K562 (cell line): ENCODE results near the gene PPL. TPM values are rescaled to one million over a fixed set of nuclear protein-coding genes. Genes with fewer than 3 reads are reported as not detected.
A peak's percentile ranks its signal among the peaks of the same experiment; 100 is the strongest.

ENCODE experiments used
- ATAC-seq: fragments of 200-7000 bp; cut with Tn5 transposase; 3 replicates; pipeline ENCODE4 v1.9.1; 2020; ENCODE audit warnings: moderate library complexity
- BruUV-seq: library from RNA; stranded (reverse); fragments of 400-500 nt; replicated peaks from 2 replicates; lab custom pipeline; 2021; lab: Mats Ljungman, UMichigan
- CTCF ChIA-PET: fragments of 300-600 bp; formaldehyde crosslinking; extraction: SDS; loops from one replicate; lab custom pipeline; 2021; ENCODE audit warnings: low intra/inter-chr PET ratio; lab: Yijun Ruan, JAX
- POLR2A ChIA-PET: fragments of 300-600, 350-650 bp; sonication (Branson Sonifier 250); formaldehyde crosslinking; extraction: SDS; loops from one replicate; lab custom pipeline; 2021; ENCODE audit warnings: antibody characterized with exemption, inconsistent platforms; lab: Yijun Ruan, JAX
- DNase-seq, 4 experiments: peaks; one replicate each; pipeline versions ENCODE4 v3.0.0 to v3.0.0-alpha.2; 2011 to 2018; ENCODE audit warnings: low spot score in 3 of 4, mixed read lengths in 3 of 4; ENCODE audit errors: extremely low read depth in 1 of 4
- FAIRE-seq: peaks from 2 replicates; lab custom pipeline; 2011; peaks lifted over from hg19 to GRCh38; lab: Jason Lieb, UNC
- H2AFZ ChIP-seq: 2 replicates; pipeline ENCODE4 v1.6.0; 2011; ENCODE audit warnings: low read depth, low read length, control low read depth, inconsistent platforms
- H3K27ac ChIP-seq: fragments of 200-600 bp; 3 replicates; pipeline ENCODE4 v1.8.0; 2011; ENCODE audit warnings: low read depth, mild to moderate bottlenecking, control low read depth, inconsistent platforms, low read length, moderate library complexity, mixed read lengths; ENCODE audit errors: extremely low read depth
- H3K27me3 ChIP-seq, 2 experiments: fragments of 300-600 bp in 1 of 2; 2 replicates in 1 of 2; 3 replicates in 1 of 2; pipeline versions ENCODE4 v1.6.0 to v1.8.0; 2011; ENCODE audit warnings: inconsistent platforms in 2 of 2, low read length in 2 of 2, mild to moderate bottlenecking in 1 of 2, mixed read lengths in 1 of 2, moderate library complexity in 1 of 2; ENCODE audit not compliant: control insufficient read depth in 2 of 2, insufficient read depth in 2 of 2
- H3K36me3 ChIP-seq: fragments of 300-600 bp; 3 replicates; pipeline ENCODE4 v1.8.0; 2011; ENCODE audit warnings: mild to moderate bottlenecking, low read length, inconsistent platforms; ENCODE audit not compliant: control insufficient read depth, insufficient read depth
- H3K4me1 ChIP-seq, 2 experiments: fragments of 200-600 bp in 1 of 2; replicated peaks in 1 of 2; 2 replicates in 1 of 2; 3 replicates in 1 of 2; pipeline versions ENCODE4 v1.5.1 to v1.8.0; 2011; ENCODE audit warnings: inconsistent platforms in 2 of 2, low read length in 2 of 2, mild to moderate bottlenecking in 1 of 2, mixed read lengths in 1 of 2, moderate library complexity in 1 of 2; ENCODE audit not compliant: control insufficient read depth in 2 of 2, insufficient read depth in 2 of 2
- H3K4me2 ChIP-seq: 2 replicates; pipeline ENCODE4 v1.6.1; 2011; ENCODE audit warnings: low read length, control low read depth, inconsistent platforms, mixed read lengths; ENCODE audit not compliant: insufficient read depth
- H3K4me3 ChIP-seq: fragments of 200-600 bp; sonication (generic), shearing (Covaris generic); 2 replicates; pipeline ENCODE4 v1.5.1; 2016; ENCODE audit warnings: control low read depth, inconsistent platforms
- H3K79me2 ChIP-seq: fragments of 200-600 bp; 3 replicates; pipeline ENCODE4 v1.8.0; 2011; ENCODE audit warnings: low read length, inconsistent platforms; ENCODE audit not compliant: control insufficient read depth, insufficient read depth
- H3K9ac ChIP-seq, 2 experiments: 2 replicates each; pipeline versions ENCODE4 v1.6.0 to v1.6.1; 2011; ENCODE audit warnings: low read depth in 2 of 2, low read length in 2 of 2, control low read depth in 1 of 2, inconsistent platforms in 1 of 2, mild to moderate bottlenecking in 1 of 2, mixed read lengths in 1 of 2; ENCODE audit not compliant: insufficient read depth in 1 of 2
- H3K9me1 ChIP-seq: one replicate; pipeline ENCODE4 v1.6.0; 2011; ENCODE audit warnings: inconsistent platforms, mild to moderate bottlenecking, low read length, moderate library complexity; ENCODE audit not compliant: control insufficient read depth, insufficient read depth
- H3K9me3 ChIP-seq: replicated peaks from 2 replicates; pipeline ENCODE4 v1.5.1; 2011; ENCODE audit warnings: low read depth, low read length, inconsistent platforms; ENCODE audit not compliant: control insufficient read depth, insufficient read depth
- H4K20me1 ChIP-seq: replicated peaks from 2 replicates; pipeline ENCODE4 v1.6.1; 2011; ENCODE audit warnings: low read length, inconsistent platforms, mixed read lengths; ENCODE audit not compliant: control insufficient read depth, insufficient read depth
- NR4A1 ChIP-seq, 2 experiments: fragments of 250-450 bp in 1 of 2; fragments of 450-650 bp in 1 of 2; sonication (Bioruptor Pico) in 1 of 2; IDR thresholded peaks; 2 replicates each; pipeline versions ENCODE4 v1.4.0 to v1.6.1; 2016 to 2020; ENCODE audit warnings: mild to moderate bottlenecking in 2 of 2, missing compliant biosample characterization in 1 of 2, missing genetic modification characterization in 1 of 2, moderate library complexity in 1 of 2
- POLR2G ChIP-seq: fragments of 200-400 bp; formaldehyde crosslinking; IDR thresholded peaks from 2 replicates; pipeline ENCODE4 v1.6.1; 2017; ENCODE audit warnings: low read depth, mild to moderate bottlenecking, antibody characterized with exemption, low read length, moderate library complexity
- ZNF121 ChIP-seq: sonication (generic); formaldehyde crosslinking; conservative IDR thresholded peaks from 2 replicates; pipeline ENCODE4 v1.8.0; 2022; ENCODE audit warnings: missing genetic modification reagents
- ZNF239 ChIP-seq: fragments of 250-450 bp; sonication (Bioruptor Pico); IDR thresholded peaks from 2 replicates; pipeline ENCODE4 v1.4.0; 2020; ENCODE audit warnings: mild to moderate bottlenecking
- ZNF77 ChIP-seq: fragments of 250-450 bp; sonication (Bioruptor Pico); IDR thresholded peaks from 2 replicates; pipeline ENCODE4 v1.5.0; 2020
- WGBS: fragments of 100-300 bp; shearing (Covaris generic); methylation state at CpG from one replicate; pipeline ENCODE4 v1.1.6; 2016; ENCODE audit warnings: low coverage, mixed read lengths; ENCODE audit not compliant: insufficient coverage; ENCODE audit errors: missing lambda C conversion rate; 5-methylcytosine and 5-hydroxymethylcytosine counted together
- in situ Hi-C: fragments of 300-500 bp; cut with MboI; formaldehyde crosslinking; loops from 4 replicates; pipeline ENCODE4 v1.15.0; 2018; ENCODE audit warnings: inconsistent platforms, mixed read lengths
- intact Hi-C: fragments of 100-400 bp; cut with micrococcal nuclease; formaldehyde crosslinking; loops from 2 replicates; pipeline ENCODE4 v1.14.2; 2022
- polyA plus RNA-seq, 8 experiments: library from polyadenylated mRNA; depleted of rRNA in 4 of 8; stranded (reverse) in 5 of 8; unstranded in 3 of 8; fragments of >200 nt; fragmentation: Nextera tagmentation in 2 of 8; fragmentation: Illumina TruSeq in 1 of 8; extraction: Ambion mirVana in 2 of 8; extraction: Trizol in 1 of 8; gene quantifications; 2 replicates each; pipeline versions ENCODE4 v1.2.1 to v1.2.3, GENCODE V29; 2011 to 2014; ENCODE audit warnings: inconsistent platforms in 1 of 8, missing spikeins in 1 of 8
- total RNA-seq, 7 experiments: library from RNA; depleted of rRNA in 6 of 7; stranded (reverse); fragments of >200 nt in 6 of 7; fragmentation: Illumina TruSeq in 2 of 7; extraction: Trizol in 2 of 7; gene quantifications; 2 replicates each; pipeline versions ENCODE4 v1.2.1 to v1.2.3, GENCODE V29; 2011 to 2021; ENCODE audit warnings: low replicate concordance in 1 of 7
- TF ChIP-seq, protein P1 (sequence below): sonication (generic); formaldehyde crosslinking; IDR thresholded peaks from 2 replicates; pipeline ENCODE4 v1.8.0; 2022; ENCODE audit warnings: missing genetic modification reagents, mild to moderate bottlenecking, borderline replicate concordance

The PPL gene
- total and polyA plus RNA-seq, 9 of the 15 experiments (the other 6 are each of a cell fraction or from before 2014, with no cell fraction given), result 0.01 to 0.15 (median 0.07) TPM; not detected in 3

- Histone ChIP-seq H3K27me3 (peaks cover 4 to 16% of the 10 kb centered on the region in 2 experiments; a peak in 3 of 5 replicates), H3K36me3 (peaks cover 11% of the 10 kb centered on the region; the same call in 2 of the 3 replicates), H3K4me2 (no peak overlapping the region), H3K9me1 (no peaks in the 10 kb centered on the region), H3K79me2 (no peaks in the 10 kb centered on the region), H2AFZ (no peak overlapping the region), H3K4me1 (peaks cover 10 to 47% of the 10 kb centered on the region in 2 experiments; a peak in 4 of 5 replicates), H4K20me1 (peaks cover 12% of the 10 kb centered on the region), H3K27ac (no peak overlapping the region), H3K9ac (peak overlapping the region in 1 of 2 experiments; percentile 41; a peak in 2 of 4 replicates), H3K4me3 (no peak overlapping the region), H3K9me3 (no peaks in the 10 kb centered on the region)
- ChIA-PET CTCF (no interaction called here), POLR2A (interaction anchor here (0.5 to 0.6 kb wide), 2 partner anchors 39 to 277 kb away, joined by 3 read pairs; partner anchors contain the start of gene UBALD1)
- in situ Hi-C loops, result no loop called here
- DNase-seq (no peak), ATAC-seq (no peak), FAIRE-seq (no peak)
- WGBS, result 72% methylated on average over 16 of the region's 16 CpGs
- intact Hi-C loops, result no loop called here
- TF ChIP-seq ZNF121 (CRISPR knock-in tag), result peak; percentile 54
- TF ChIP-seq ZNF239 (CRISPR knock-in tag), result no peak
- BruUV-seq, result no TSS peak
Measured at GRCh38 chr16:4891097-4891885, 45.7 kb downstream of the PPL start.

GRCh38 chr16:4890686-4891085, 46.3 kb downstream of the PPL start:
- in situ Hi-C loops (no loop called here), intact Hi-C loops (no loop called here)
- H3K9me1 ChIP-seq, result peaks cover 2% of the 10 kb centered on the region
- no TSS peak for BruUV-seq
- 88% methylated on average over 14 of the region's 16 CpGs for WGBS
- no peaks in the 10 kb centered on the region for H3K9me3 ChIP-seq
- peaks cover 2 to 12% of the 10 kb centered on the region in 2 experiments; a peak in 3 of 5 replicates for H3K27me3 ChIP-seq
- no peak overlapping the region for H3K4me2 ChIP-seq
- H4K20me1 ChIP-seq, result peaks cover 12% of the 10 kb centered on the region
- peaks cover 11% of the 10 kb centered on the region; the same call in 2 of the 3 replicates for H3K36me3 ChIP-seq
- no peak overlapping the region for H3K27ac ChIP-seq
- no peak overlapping the region for H3K4me3 ChIP-seq
- CTCF ChIA-PET, result no interaction called here
- FAIRE-seq (no peak), ATAC-seq (no peak), DNase-seq (no peak)
- POLR2A ChIA-PET, result interaction anchor here (0.5 kb wide), 1 partner anchor 39 kb away, joined by 3 read pairs; no protein-coding TSS in a partner anchor
- no peaks in the 10 kb centered on the region for H3K79me2 ChIP-seq
- H3K9ac ChIP-seq, result no peak overlapping the region
- no peak for TF ChIP-seq NR4A1 (CRISPR knock-in tag; IDR thresholded peaks at IDR 0.05)
- no peak for TF ChIP-seq NR4A1 (tag; IDR thresholded peaks at IDR 0.05)
- TF ChIP-seq, protein P1, sequence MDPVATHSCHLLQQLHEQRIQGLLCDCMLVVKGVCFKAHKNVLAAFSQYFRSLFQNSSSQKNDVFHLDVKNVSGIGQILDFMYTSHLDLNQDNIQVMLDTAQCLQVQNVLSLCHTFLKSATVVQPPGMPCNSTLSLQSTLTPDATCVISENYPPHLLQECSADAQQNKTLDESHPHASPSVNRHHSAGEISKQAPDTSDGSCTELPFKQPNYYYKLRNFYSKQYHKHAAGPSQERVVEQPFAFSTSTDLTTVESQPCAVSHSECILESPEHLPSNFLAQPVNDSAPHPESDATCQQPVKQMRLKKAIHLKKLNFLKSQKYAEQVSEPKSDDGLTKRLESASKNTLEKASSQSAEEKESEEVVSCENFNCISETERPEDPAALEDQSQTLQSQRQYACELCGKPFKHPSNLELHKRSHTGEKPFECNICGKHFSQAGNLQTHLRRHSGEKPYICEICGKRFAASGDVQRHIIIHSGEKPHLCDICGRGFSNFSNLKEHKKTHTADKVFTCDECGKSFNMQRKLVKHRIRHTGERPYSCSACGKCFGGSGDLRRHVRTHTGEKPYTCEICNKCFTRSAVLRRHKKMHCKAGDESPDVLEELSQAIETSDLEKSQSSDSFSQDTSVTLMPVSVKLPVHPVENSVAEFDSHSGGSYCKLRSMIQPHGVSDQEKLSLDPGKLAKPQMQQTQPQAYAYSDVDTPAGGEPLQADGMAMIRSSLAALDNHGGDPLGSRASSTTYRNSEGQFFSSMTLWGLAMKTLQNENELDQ (CRISPR knock-in tag), result no peak
- peak; percentile 40; the same call in 1 of the 2 replicates for TF ChIP-seq POLR2G
- no peak for TF ChIP-seq ZNF77 (CRISPR knock-in tag)
- H2AFZ ChIP-seq, result no peak overlapping the region
- peaks cover 16 to 52% of the 10 kb centered on the region in 2 experiments; a peak in 4 of 5 replicates for H3K4me1 ChIP-seq
